ENCODE measurements around the gene BSDC1.
A peak's percentile ranks its signal among the peaks of the same experiment; 100 is the strongest.

The BSDC1 gene

DNA sequence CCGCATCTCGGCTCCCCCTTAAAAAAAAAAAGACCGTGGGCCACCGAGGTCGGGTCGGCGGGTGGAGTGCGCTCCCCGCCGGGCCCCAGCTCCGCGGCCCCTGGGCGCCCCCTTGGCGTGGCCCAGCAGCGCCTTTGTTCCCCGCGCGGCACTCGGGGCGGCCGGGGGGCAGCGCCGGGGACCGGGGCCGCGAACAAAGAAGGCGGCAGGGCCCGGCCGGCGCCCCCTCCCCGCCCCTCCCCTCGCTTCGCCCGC, 58.8 kb downstream of the BSDC1 start:
- no peak for DNase-seq

DNA sequence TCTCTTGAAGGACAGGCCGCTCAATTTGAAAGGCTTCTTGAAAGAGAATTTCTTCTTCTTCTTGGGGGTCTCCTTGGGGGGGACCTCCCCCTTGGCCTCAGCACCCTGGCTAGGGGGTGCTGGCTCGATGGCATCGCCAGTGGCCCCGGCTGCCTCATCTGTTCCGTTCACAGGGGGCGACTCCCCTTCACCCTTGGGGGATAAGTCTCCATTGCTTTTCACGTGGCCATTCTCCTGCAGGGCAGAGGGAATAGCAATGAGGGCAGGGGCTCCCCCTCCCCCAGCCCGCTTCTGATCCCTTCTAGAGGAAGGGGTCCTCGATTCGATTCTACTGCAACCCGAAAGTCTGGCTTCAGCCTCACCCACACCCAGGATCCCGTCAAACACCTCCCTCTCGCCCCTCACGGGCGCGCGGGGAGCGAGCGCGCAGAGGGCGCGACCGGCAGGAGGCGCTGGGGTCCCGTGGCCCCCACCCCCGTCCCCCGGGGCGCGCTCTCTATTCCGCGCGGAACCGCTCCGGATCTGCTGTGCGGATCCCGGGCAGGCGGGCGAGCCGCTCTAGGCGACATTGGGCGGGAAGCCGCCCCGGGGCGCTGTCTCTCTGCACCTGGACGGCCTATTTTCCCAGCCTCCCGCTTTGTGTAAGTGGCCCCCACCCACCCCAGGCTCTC, 59.2 kb downstream of the BSDC1 start:
- peak; percentile 59 to 61 for DNase-seq

DNA sequence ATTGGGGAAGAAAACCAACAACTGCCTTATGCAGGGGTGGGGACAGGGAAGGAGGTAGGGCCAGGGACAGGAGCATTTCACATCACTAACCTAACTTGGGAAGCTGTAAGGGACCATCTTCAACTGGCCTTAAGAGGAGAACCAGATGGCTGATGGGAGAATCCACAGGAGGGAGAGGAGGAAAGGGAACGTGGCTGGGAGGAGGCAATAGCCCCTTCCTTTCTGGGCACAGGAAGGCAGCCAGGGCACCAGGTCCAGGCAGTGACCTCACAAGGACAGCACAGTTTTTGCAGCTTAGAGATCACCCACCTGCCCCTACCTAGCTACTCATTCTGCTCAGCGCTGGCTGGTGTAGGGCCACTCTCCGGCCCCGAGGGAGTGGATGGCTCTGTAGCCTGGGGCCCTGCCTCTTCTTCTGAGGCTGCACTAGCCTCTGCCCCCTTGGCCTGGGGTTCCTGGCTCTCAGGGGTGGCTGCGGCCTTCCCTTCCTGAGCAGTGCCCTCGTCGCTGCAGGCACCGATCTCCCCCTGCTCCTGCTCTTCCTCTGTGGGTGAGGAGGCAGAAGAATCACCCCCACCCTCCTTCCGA, 59.9 kb downstream of the BSDC1 start:
- DNase-seq = no peak

DNA sequence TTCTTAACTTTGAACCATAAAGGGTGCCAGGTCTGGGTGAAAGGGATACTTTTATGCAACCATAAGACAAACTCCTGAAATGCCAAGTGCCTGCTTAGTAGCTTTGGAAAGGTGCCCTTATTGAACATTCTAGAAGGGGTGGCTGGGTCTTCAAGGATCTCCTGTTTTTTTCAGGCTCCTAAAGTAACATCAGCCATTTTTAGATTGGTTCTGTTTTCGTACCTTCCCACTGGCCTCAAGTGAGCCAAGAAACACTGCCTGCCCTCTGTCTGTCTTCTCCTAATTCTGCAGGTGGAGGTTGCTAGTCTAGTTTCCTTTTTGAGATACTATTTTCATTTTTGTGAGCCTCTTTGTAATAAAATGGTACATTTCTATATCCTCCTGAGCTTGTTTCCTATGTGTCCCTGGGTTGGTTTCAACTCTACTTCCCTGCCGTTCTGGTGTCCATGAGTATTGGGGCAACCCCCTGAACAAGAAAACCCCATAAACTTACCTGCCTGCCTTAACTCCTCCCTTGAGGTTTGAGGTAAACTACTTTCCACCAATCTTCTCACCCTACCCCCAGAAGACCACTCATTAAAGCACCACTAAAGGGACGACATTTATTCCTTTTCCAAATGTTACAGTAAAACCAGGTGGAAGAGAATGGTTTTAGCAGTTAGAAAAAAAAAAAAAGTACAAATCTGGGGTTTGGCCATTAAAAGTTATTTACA, 60.8 kb downstream of the BSDC1 start:
- no peak for DNase-seq

DNA sequence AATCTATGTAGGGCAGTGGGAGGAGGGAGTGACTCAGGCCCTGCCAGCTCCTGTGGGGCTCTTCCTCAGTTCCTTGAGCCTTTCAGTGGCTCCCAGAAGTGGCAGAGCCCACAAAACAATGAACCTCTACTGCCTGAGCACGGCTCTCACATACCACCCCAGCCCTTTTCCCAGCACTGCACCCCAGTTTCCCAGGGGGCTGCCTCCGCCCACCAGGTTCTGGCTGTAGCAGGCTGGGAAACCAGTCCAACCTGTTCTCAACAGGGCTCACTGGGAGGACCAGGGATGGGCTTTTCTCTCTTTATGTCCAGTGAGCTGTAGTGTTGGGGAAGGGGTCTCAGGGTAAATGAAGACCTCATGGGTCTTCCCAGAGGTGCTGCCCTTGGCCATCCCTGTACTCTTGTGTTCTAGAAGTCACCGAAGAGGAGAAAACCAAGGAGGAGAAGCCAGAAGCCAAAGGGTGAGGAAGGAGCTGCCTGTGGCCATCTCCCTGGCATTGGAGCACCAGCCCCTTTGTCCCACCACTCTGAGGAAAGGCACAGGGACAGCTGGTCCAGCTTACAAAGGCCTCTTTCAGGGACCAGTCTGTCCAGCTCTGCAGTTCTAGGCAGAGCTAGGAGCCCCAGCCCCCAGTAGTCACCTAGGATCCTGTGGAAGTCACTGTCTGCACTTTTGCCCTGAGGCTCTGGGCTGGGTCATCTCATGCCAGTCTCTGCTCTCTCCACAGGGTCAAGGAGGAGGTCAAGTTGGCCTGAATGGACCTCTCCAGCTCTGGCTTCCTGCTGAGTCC, 61.8 kb downstream of the BSDC1 start:
- no peak for DNase-seq

DNA sequence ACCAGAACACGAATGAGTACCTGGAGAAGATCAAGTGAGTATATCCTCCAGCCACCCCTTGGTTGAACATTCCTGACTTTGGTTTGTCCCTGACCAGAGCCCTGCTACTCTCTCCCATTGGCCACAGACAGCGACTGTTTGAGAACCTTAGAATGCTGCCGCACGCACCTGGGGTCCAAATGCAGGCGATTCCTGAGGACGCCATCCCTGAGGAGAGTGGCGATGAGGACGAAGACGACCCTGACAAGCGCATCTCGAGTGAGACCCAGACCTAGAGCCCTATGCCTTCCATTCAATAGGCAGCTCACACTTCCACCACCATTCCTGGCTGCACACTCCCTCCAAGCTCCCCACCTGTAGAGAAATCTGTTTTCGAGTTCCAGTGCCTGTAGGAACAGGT, 62.7 kb downstream of the BSDC1 start:
- DNase-seq = no peak

DNA sequence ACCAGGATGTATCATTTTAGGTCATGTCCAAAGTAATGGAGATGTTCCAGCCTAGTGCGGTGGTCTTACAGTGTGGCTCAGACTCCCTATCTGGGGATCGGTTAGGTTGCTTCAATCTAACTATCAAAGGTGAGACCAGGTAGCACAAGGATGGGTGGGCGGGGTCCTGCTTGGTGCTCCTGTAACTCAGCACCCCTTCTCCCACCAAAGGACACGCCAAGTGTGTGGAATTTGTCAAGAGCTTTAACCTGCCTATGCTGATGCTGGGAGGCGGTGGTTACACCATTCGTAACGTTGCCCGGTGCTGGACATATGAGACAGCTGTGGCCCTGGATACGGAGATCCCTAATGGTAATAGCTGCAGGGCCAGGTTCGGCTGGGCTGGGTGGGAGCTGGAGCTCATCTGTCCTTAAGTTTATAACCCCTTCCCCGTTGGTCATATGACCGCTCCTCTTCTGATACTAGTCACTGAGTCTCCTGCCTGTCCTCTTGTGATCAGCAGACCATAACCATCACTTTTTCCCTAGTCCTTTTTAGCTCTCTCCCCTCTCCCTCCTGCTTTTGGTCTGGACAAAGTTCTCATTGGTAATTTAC, 63.6 kb downstream of the BSDC1 start:
- no peak for DNase-seq

DNA sequence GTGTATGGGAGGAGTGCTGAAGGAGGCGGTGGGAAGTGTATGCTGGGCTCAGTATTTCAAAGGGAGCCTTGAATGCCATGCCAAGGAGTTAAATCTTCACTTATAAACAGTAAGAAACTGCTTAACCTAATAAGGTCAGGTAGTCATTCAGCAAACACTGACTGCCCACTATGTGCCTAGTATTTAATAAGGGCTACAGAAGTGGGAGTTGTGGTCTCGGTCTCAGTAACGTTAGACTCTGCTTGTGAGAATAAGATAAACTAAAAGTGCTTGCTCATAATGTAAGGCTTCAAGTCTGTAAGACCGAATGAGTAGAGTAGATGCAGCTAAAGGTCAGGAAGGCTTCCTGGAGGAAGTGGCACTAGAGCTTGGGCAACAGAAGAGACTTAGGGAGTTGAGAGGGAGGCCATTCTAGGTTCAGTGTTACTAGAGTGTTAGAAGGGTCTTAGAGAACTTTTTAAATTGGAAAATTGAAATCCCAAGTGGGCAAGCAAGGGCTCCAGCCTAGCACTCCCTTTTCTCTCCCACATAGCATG, 64.2 kb downstream of the BSDC1 start:
- no peak for DNase-seq

DNA sequence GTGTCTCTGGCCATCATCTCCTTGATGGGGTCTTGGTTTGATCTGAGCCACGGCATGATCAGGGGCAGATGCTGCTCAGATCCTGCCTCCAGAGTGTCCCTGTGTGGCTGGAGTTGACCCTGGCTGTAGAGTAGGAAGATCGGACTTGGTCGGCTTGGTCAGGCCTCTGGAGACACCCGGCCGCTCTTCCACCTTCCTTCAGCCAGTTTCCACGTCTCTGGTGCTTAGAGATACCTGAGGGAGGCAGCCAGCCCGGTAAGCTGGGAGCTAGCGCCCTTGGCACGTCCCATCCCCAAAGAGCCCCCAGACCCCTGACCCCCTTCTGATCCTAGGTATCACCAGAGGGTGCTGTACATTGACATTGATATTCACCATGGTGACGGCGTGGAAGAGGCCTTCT, 67.0 kb downstream of the BSDC1 start:
- no peak for DNase-seq

DNA sequence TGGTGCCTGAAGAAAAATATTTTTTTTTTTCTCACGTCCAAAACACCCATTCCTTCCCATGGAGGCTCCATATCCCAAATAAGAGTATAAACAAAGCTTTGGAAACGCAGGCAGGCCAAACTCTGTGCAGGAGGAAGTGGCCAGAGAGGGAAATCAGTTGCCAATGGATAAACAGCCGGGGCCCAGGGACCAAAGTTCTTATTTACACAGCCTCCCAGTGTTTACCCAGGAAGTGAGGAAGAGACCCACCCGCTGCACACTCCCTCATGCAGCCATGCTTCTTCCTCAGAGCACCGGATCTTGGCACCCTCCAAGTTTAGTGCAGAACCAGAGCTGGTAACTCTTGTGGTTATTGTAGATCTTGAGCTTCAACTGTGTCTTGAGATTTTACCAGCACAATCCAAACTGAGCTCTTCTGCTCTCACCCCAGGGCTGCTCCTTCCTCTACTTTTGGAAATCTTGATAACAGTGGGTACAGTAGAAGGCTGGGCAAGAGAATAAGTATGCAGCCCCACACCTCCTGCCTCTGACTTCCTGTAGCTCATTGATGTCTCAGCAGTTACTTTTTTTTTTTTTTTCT, 72.4 kb downstream of the BSDC1 start:
- DNase-seq = no peak

DNA sequence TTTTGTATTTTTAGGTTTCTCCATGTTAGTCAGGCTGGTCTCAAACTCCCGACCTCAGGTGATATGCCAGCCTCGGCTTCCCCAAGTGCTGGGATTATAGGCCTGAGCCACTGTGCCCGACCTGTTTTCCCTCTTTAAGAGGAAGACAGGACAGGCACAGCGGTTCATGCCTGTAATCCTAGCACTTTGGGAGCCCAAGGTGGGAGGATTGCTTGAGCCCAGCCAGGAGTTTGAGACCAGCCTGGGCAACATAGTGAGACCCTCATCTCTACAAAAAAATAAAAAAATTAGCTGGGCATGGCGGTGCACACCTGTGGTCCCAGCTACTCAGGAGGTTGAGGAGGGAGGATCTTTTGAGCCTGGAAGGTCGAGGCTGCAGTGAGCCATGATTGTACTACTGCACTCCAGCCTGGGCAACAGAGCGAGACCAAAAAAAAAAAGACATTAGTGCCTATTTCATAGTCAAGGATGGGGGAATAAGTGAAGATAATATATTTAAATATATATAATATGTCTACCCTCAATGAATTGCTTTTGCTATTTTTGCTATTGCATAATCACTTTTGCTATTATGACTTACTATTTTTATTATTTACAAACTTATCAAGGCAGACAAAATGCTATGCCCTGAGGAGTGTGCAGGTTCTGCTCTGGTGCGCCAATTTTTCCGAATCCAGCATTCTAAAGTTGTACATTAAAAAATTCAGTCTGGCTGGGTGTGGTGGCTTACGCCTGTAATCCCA, 75.9 kb downstream of the BSDC1 start:
- DNase-seq = no peak

DNA sequence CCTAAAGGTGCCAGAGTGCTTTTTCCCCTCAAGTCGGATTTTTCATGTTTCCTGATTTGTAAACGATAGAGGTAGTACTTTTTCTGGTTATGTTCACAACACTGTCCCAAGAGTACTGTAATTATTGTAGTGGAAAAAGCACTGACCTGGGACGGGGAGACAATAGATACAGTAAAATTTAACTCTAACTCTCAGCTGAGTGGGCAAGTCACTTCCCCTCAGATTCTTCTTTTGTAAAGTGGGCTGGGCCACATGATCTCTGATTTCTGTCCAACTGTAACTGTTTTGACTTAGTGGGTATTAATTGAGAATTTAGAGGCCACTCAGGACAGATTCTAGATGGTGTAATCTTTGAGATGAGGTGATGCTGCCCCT, 77.4 kb downstream of the BSDC1 start:
- no peak for DNase-seq
